HFFc6 (cell line): ENCODE measurements around the gene TTC39C. TPM values are rescaled to one million over a fixed set of nuclear protein-coding genes. Genes with fewer than 3 reads are reported as not detected.

Experiments
- DNase-seq: peaks from one replicate; pipeline ENCODE4 v3.0.0-alpha.2; 2018
- H3K27ac Mint-ChIP-seq: 2 replicates; pipeline ENCODE4 v1.8.0; 2020; ENCODE audit warnings: mild to moderate bottlenecking, mixed read lengths
- H3K27me3 Mint-ChIP-seq: 2 replicates; pipeline ENCODE4 v1.8.0; 2021; ENCODE audit warnings: mild to moderate bottlenecking, moderate library complexity, mixed read lengths; ENCODE audit not compliant: insufficient read depth
- H3K36me3 Mint-ChIP-seq: 2 replicates; pipeline ENCODE4 v1.8.0; 2021; ENCODE audit warnings: low read depth, mixed read lengths
- H3K4me1 Mint-ChIP-seq: 2 replicates; pipeline ENCODE4 v1.8.0; 2020; ENCODE audit warnings: low read depth, mixed read lengths
- H3K4me3 Mint-ChIP-seq: 2 replicates; pipeline ENCODE4 v1.8.0; 2020; ENCODE audit warnings: mild to moderate bottlenecking, moderate library complexity, mixed read lengths
- H3K9me3 Mint-ChIP-seq: 2 replicates; pipeline ENCODE4 v1.8.0; 2020; ENCODE audit warnings: mild to moderate bottlenecking, mixed read lengths
- total RNA-seq, 6 experiments: library from RNA; stranded (reverse); fragmentation: NEBNext Ultra II Directional; extraction: Animal tissue kit (Norgen Biotek cat#: 25700); gene quantifications; 2 replicates in 1 of 6; 3 replicates in 5 of 6; pipeline ENCODE4 v1.2.3, GENCODE V29; 2021
- TF ChIP-seq, protein P1 (sequence below): fragments of 200-600 bp; sonication (generic); IDR thresholded peaks from 2 replicates; pipeline ENCODE4 v1.5.0; 2021; ENCODE audit warnings: antibody characterized with exemption, mild to moderate bottlenecking

TTC39C gene
- total RNA-seq, 6 experiments from 2014 or later: 10.1 to 21.3 (median 17.4) TPM

GRCh38 chr18:24180048-24180447 is 165.5 kb downstream of the TTC39C start:
- TF ChIP-seq, protein P1, sequence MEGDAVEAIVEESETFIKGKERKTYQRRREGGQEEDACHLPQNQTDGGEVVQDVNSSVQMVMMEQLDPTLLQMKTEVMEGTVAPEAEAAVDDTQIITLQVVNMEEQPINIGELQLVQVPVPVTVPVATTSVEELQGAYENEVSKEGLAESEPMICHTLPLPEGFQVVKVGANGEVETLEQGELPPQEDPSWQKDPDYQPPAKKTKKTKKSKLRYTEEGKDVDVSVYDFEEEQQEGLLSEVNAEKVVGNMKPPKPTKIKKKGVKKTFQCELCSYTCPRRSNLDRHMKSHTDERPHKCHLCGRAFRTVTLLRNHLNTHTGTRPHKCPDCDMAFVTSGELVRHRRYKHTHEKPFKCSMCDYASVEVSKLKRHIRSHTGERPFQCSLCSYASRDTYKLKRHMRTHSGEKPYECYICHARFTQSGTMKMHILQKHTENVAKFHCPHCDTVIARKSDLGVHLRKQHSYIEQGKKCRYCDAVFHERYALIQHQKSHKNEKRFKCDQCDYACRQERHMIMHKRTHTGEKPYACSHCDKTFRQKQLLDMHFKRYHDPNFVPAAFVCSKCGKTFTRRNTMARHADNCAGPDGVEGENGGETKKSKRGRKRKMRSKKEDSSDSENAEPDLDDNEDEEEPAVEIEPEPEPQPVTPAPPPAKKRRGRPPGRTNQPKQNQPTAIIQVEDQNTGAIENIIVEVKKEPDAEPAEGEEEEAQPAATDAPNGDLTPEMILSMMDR: no peak
- Mint-ChIP-seq H3K9me3 (no peaks in the 10 kb centered on the region), H3K4me1 (peaks cover 15% of the 10 kb centered on the region), H3K27me3 (no peaks in the 10 kb centered on the region; the same call in 1 of the 2 replicates), H3K4me3 (no peak overlapping the region), H3K36me3 (no peaks in the 10 kb centered on the region), H3K27ac (no peak overlapping the region)
- no peak for DNase-seq

GRCh38 chr18:24181806-24182205 is 167.3 kb downstream of the TTC39C start:
- H3K9me3 Mint-ChIP-seq: no peaks in the 10 kb centered on the region
- no peak for DNase-seq
- H3K36me3 Mint-ChIP-seq: no peaks in the 10 kb centered on the region
- H3K4me1 Mint-ChIP-seq: peaks cover 16% of the 10 kb centered on the region
- H3K27me3 Mint-ChIP-seq: no peaks in the 10 kb centered on the region; the same call in 1 of the 2 replicates
- H3K27ac Mint-ChIP-seq: no peak overlapping the region
- no peak overlapping the region for H3K4me3 Mint-ChIP-seq
- TF ChIP-seq, protein P1: no peak

Other genes starting within 250 kb of the TTC39C start
- gene CABYR, start 124.3 kb downstream of the TTC39C start, total RNA-seq: 1 to 10 TPM; 1.2 to 3.6 (median 3.2) TPM